SK-N-SH (cell line): ENCODE measurements around the gene GLRA1.

ENCODE experiments used
- EP300 ChIP-seq, 2 experiments: IDR thresholded peaks; 2 replicates each; pipeline versions ENCODE4 v1.4.0 to v1.6.1; 2012; ENCODE audit warnings: borderline replicate concordance in 1 of 2, low read depth in 1 of 2, low read length in 1 of 2
- EZH2phosphoT487 ChIP-seq: fragments of 200-600 bp; sonication (generic); IDR thresholded peaks from 2 replicates; pipeline ENCODE4 v1.6.1; 2017; ENCODE audit warnings: low read depth, mixed run types, mild to moderate bottlenecking, antibody characterized with exemption, moderate library complexity, borderline replicate concordance
- FOXJ3 ChIP-seq: sonication (generic); formaldehyde crosslinking; IDR thresholded peaks from 2 replicates; pipeline ENCODE4 v1.5.1; 2020; ENCODE audit warnings: mild to moderate bottlenecking, missing genetic modification reagents
- JUND ChIP-seq: IDR thresholded peaks from 2 replicates; pipeline ENCODE4 v1.4.0; 2012
- MAX ChIP-seq: IDR thresholded peaks from 2 replicates; pipeline ENCODE4 v1.4.0; 2012; ENCODE audit warnings: low read depth
- MEF2A ChIP-seq: IDR thresholded peaks from 2 replicates; pipeline ENCODE4 v1.4.0; 2012; ENCODE audit warnings: low read depth, borderline replicate concordance
- NRF1 ChIP-seq: IDR thresholded peaks from 2 replicates; pipeline ENCODE4 v1.6.1; 2012; ENCODE audit warnings: low read depth, mild to moderate bottlenecking, low read length
- POLR2AphosphoS5 ChIP-seq: IDR thresholded peaks from 2 replicates; pipeline ENCODE4 v1.6.1; 2012; ENCODE audit warnings: low read depth, low read length
- RAD21 ChIP-seq: IDR thresholded peaks from 2 replicates; pipeline ENCODE4 v1.6.1; 2012; ENCODE audit warnings: mild to moderate bottlenecking, low read length
- RFX5 ChIP-seq: IDR thresholded peaks from 2 replicates; pipeline ENCODE4 v1.6.1; 2012; ENCODE audit warnings: mild to moderate bottlenecking, improper control_type of control experiment, low read length
- TCF12 ChIP-seq: IDR thresholded peaks from 2 replicates; pipeline ENCODE4 v1.4.0; 2012
- USF2 ChIP-seq: fragments of 150-350 bp; IDR thresholded peaks from 2 replicates; pipeline ENCODE4 v1.6.1; 2017; ENCODE audit warnings: antibody characterized with exemption, low read length, low read depth, borderline replicate concordance
- YY1 ChIP-seq: IDR thresholded peaks from 2 replicates; pipeline ENCODE4 v1.4.0; 2012; ENCODE audit warnings: low read depth, mild to moderate bottlenecking
- TF ChIP-seq, protein P1 (sequence below): fragments of 200-600 bp; sonication (generic); IDR thresholded peaks from 2 replicates; pipeline ENCODE4 v1.6.1; 2017; ENCODE audit warnings: antibody characterized with exemption, mild to moderate bottlenecking, moderate library complexity

DNA sequence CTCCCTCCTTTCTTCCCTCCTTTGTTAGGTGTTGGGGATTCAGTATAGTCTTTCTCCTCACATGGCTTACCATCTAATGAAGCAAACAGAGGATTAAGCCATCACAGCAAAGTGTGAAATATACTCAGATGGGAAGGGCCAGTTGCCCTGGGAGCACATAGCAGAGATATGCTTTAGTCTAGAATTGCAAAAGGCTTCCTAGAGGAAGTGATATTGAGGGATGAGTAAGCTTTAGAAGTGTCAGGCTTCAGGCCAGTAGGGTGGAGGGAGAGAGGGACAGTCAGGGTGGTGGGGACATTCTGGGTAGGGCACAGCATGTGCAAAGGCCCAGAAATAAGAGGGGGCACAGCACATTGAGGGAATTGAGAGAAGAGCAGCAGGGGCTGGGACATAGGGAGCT lies 46.2 kb upstream of the GLRA1 start:
- TF ChIP-seq, protein P1, sequence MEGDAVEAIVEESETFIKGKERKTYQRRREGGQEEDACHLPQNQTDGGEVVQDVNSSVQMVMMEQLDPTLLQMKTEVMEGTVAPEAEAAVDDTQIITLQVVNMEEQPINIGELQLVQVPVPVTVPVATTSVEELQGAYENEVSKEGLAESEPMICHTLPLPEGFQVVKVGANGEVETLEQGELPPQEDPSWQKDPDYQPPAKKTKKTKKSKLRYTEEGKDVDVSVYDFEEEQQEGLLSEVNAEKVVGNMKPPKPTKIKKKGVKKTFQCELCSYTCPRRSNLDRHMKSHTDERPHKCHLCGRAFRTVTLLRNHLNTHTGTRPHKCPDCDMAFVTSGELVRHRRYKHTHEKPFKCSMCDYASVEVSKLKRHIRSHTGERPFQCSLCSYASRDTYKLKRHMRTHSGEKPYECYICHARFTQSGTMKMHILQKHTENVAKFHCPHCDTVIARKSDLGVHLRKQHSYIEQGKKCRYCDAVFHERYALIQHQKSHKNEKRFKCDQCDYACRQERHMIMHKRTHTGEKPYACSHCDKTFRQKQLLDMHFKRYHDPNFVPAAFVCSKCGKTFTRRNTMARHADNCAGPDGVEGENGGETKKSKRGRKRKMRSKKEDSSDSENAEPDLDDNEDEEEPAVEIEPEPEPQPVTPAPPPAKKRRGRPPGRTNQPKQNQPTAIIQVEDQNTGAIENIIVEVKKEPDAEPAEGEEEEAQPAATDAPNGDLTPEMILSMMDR: no peak
- TF ChIP-seq JUND: no peak
- TF ChIP-seq NRF1: no peak
- no peak for TF ChIP-seq FOXJ3
- no peak for TF ChIP-seq USF2
- no peak for TF ChIP-seq RAD21
- TF ChIP-seq TCF12: no peak
- no peak for TF ChIP-seq YY1
- TF ChIP-seq POLR2AphosphoS5: no peak
- TF ChIP-seq EP300 (IDR thresholded peaks at IDR 0.05; ENCODE audit: borderline replicate concordance in 1 of 2, low read depth in 1 of 2, low read length in 1 of 2): no peak
- TF ChIP-seq RFX5: no peak
- no peak for TF ChIP-seq MAX
- no peak for TF ChIP-seq MEF2A
- no peak for TF ChIP-seq EZH2phosphoT487
